ENCODE data around the gene HDAC10. TPM values are rescaled to one million over a fixed set of nuclear protein-coding genes. Genes with fewer than 3 reads are reported as not detected.

HDAC10 gene
- total and polyA plus RNA-seq, 7 donors, result 4.3 to 19.4 (median 13.5) TPM

- H3K9me3 ChIP-seq, result no peaks in the 10 kb centered on the region
- no peak overlapping the region for H3K27ac ChIP-seq
- H3K4me1 ChIP-seq, result no peaks in the 10 kb centered on the region
- intact Hi-C loops (cut with DNase I), result no loop called here
- DNase-seq (no peak), ATAC-seq (no peak)
- 95 to 98% (median 95%) methylated on average over 9 of the region's 9 CpGs for WGBS, 3 donors
- TF ChIP-seq, protein P1, sequence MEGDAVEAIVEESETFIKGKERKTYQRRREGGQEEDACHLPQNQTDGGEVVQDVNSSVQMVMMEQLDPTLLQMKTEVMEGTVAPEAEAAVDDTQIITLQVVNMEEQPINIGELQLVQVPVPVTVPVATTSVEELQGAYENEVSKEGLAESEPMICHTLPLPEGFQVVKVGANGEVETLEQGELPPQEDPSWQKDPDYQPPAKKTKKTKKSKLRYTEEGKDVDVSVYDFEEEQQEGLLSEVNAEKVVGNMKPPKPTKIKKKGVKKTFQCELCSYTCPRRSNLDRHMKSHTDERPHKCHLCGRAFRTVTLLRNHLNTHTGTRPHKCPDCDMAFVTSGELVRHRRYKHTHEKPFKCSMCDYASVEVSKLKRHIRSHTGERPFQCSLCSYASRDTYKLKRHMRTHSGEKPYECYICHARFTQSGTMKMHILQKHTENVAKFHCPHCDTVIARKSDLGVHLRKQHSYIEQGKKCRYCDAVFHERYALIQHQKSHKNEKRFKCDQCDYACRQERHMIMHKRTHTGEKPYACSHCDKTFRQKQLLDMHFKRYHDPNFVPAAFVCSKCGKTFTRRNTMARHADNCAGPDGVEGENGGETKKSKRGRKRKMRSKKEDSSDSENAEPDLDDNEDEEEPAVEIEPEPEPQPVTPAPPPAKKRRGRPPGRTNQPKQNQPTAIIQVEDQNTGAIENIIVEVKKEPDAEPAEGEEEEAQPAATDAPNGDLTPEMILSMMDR (IDR thresholded peaks at IDR 0.05), result no peak
- H3K36me3 ChIP-seq (ENCODE audit: insufficient read depth in 1 of 2, low read depth in 1 of 2), result peaks cover 10 to 91% of the 10 kb centered on the region in 2 donors
- H3K27me3 ChIP-seq (ENCODE audit: insufficient read depth in 3 of 3, low read length in 2 of 3), result no peaks in the 10 kb centered on the region
- H3K4me3 ChIP-seq, result no peak overlapping the region
Observed at GRCh38 chr22:50213263-50213662, 37.8 kb downstream of the HDAC10 start.

- intact Hi-C loops (cut with DNase I), result no loop called here
- 78 to 89% (median 79%) methylated on average over 14 of the region's 14 CpGs for WGBS, 3 donors
- no peak overlapping the region for H3K27ac ChIP-seq
- peaks cover 10% of the 10 kb centered on the region for H3K4me1 ChIP-seq
- TF ChIP-seq, protein P1 (IDR thresholded peaks at IDR 0.05), result no peak
- H3K36me3 ChIP-seq (ENCODE audit: insufficient read depth in 1 of 2, low read depth in 1 of 2), result peaks cover 0 to 90% of the 10 kb centered on the region in 2 donors
- H3K9me3 ChIP-seq, result no peaks in the 10 kb centered on the region
- no peak for ATAC-seq
- H3K27me3 ChIP-seq (ENCODE audit: insufficient read depth in 3 of 3, low read length in 2 of 3), result no peaks in the 10 kb centered on the region
- no peak overlapping the region for H3K4me3 ChIP-seq
- no peak for DNase-seq
Observed at GRCh38 chr22:50211147-50211546, 39.9 kb downstream of the HDAC10 start.

GRCh38 chr22:50210378-50211139, 40.5 kb downstream of the HDAC10 start:
- H3K27ac ChIP-seq, result no peak overlapping the region
- WGBS, 3 donors, result 87 to 89% (median 89%) methylated on average over 30 to 32 of the region's 32 CpGs
- H3K4me3 ChIP-seq, result no peak overlapping the region
- ATAC-seq, result peak in 1 of 4 donors; percentile 1
- no peaks in the 10 kb centered on the region for H3K9me3 ChIP-seq
- TF ChIP-seq, protein P1 (IDR thresholded peaks at IDR 0.05), result no peak
- no peaks in the 10 kb centered on the region for H3K27me3 ChIP-seq (ENCODE audit: insufficient read depth in 3 of 3, low read length in 2 of 3)
- DNase-seq, result peak in 1 of 2 donors; percentile 62
- intact Hi-C loops (cut with DNase I), result no loop called here
- peaks cover 16% of the 10 kb centered on the region for H3K4me1 ChIP-seq
- peaks cover 0 to 85% of the 10 kb centered on the region in 2 donors for H3K36me3 ChIP-seq (ENCODE audit: insufficient read depth in 1 of 2, low read depth in 1 of 2)

GRCh38 chr22:50209893-50210292, 41.2 kb downstream of the HDAC10 start:
- intact Hi-C loops (cut with DNase I), result loop anchor here (2.0 to 10.0 kb wide), 6 partner anchors 32 to 443 kb away; no protein-coding TSS in a partner anchor
- ATAC-seq (peak; percentile 34 to 60 (median 44)), DNase-seq (peak; percentile 69 to 84)
- Histone ChIP-seq H3K27me3 (ENCODE audit: insufficient read depth in 3 of 3, low read length in 2 of 3) (no peaks in the 10 kb centered on the region), H3K9me3 (no peaks in the 10 kb centered on the region), H3K36me3 (ENCODE audit: insufficient read depth in 1 of 2, low read depth in 1 of 2) (peaks cover 0 to 88% of the 10 kb centered on the region in 2 donors), H3K27ac (no peak overlapping the region), H3K4me3 (no peak overlapping the region), H3K4me1 (peaks cover 23% of the 10 kb centered on the region)
- 60 to 67% (median 63%) methylated on average over 19 to 20 of the region's 20 CpGs for WGBS, 3 donors
- TF ChIP-seq, protein P1 (IDR thresholded peaks at IDR 0.05), result peak; percentile 78

Data from psoas muscle (tissue), 8 donors.